ENCODE results near the gene TPST2.

The TPST2 gene

GRCh38 chr22:26553056-26553752, 36.7 kb downstream of the TPST2 start:
- DNase-seq, result peak; percentile 92

DNA sequence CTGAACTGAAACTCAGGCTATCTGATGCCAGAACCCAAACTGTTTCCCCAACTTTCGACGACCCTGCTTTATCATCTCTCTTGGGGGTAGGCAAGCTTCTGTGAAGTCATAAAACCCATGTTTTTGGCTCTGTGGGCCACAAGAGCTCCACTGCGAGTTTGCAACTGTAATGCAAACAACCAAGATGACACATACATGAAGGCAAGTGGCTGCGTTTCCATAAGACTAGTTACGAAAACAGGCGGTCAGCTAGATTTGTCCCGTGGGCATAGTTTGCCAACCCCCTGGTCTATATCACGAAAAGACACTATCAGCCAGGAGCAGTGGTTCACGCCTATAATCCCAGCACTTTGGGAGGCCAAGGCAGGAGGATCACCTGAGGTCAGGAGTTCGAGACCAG, 37.5 kb downstream of the TPST2 start:
- peak; percentile 66 for DNase-seq

GRCh38 chr22:26551568-26551967, 38.4 kb downstream of the TPST2 start:
- DNase-seq, result no peak

- DNase-seq, result peak; percentile 87
These were observed 39.4 kb downstream of the TPST2 start for GRCh38 chr22:26550498-26551033.

DNA sequence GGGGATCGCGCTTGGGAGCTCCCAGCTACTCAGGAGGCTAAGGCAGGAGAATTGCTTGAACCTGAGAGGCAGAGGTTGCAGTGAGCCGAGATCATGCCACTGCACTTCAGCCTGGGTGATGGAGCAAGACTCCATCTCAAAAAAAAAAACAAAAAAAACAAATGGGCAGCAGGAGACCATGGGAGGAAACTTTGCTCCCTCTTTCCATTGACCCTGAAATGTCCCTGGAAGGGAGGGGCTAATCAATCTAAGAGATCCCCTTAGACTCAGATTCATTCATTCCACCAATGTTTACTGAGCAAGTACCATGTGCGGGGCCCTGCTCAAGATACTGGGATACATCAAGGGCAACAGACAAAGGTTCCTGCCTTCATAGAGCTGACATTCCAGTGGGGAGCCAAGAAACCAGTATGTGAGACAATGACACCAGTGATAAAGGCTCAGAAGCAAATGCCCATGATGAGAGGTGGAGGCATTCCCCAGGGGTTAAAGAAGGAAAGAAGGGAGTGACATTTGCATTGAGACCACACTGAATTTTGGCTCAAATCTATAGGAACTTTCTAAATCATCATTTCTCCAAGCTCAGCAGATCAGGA, 39.9 kb downstream of the TPST2 start:
- no peak for DNase-seq

- no peak for DNase-seq
These were observed 40.9 kb downstream of the TPST2 start for GRCh38 chr22:26548984-26549383.

GRCh38 chr22:26548303-26548702, 41.6 kb downstream of the TPST2 start:
- DNase-seq, result no peak

- no peak for DNase-seq
These were observed 42.1 kb downstream of the TPST2 start for GRCh38 chr22:26547837-26548236.

DNA sequence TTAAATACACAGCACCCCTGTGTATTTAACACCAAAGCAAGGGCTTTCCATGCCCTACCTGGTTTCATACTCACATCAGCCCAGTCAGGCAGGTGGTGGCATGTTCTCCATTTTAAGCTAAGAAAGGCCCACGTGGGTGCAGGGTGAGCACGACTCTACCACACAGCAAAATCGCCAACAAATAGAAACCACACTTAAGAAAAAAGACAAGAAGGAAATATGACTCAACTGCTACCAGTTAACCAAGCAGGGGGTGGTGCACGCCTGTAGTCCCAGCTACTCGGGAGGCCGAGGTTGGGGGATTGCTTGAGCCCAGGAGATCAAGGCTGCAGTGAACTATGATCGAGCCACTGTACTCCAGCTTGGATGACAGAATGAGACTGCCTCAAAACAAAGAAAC, 42.5 kb downstream of the TPST2 start:
- no peak for DNase-seq

GRCh38 chr22:26546282-26546681, 43.6 kb downstream of the TPST2 start:
- no peak for DNase-seq

DNA sequence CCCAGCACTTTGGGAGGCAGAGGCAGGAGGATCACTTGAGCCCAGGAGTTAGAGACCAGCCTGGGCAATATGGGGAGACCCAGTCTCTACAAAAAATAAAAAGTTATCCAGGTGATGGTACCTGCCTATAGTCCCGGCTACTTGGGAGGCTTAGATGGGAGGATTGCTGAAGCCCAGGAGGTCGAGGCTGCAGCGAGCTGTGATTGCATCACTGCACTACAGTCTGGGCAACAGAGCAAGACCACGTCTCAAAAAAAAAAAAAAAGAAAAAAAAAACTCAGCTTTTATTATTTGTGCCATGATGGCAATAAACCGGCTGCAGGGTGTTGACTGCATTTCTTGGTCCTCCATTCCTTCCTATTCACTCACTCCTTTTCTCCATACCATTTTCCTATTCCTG, 44.1 kb downstream of the TPST2 start:
- no peak for DNase-seq

DNA sequence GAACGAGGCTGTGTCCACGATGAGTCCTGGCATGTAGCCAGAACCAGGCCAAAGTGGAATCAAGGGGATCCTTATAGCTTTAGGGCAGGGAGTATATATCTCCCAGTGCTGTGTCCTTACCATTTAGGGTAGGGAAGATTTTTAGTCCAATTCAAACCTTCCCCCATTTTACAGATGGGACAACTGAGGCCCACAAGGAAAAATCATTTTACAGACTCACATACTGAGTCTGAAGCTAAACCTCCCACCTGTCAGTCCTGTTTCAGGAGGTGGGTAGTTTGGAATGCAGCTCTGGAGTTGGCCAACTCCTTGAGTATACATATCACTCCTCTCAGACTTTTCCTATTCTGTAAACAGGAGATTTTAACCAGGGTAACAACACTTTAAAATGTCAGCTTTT, 44.5 kb downstream of the TPST2 start:
- DNase-seq, result no peak

DNA sequence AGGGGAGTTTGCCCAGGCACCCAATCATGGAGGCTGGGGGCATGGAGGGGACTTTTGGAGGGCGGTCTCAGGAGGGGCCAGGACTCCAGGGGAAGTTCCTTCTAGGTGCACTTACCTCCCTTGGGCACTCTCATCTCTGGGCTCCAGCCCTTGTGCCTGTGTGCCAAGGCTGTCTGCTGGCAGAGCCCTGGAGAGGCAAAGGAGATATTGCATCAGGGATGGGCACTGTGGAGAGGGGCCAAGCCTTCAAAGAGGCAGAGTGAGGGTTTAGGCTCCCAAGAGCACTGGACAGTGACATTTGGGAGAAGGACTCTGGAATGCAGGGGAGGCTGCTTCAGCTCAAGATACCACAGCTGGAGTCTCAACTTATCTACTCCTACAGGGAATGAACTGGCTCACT, 45.4 kb downstream of the TPST2 start:
- no peak for DNase-seq

DNA sequence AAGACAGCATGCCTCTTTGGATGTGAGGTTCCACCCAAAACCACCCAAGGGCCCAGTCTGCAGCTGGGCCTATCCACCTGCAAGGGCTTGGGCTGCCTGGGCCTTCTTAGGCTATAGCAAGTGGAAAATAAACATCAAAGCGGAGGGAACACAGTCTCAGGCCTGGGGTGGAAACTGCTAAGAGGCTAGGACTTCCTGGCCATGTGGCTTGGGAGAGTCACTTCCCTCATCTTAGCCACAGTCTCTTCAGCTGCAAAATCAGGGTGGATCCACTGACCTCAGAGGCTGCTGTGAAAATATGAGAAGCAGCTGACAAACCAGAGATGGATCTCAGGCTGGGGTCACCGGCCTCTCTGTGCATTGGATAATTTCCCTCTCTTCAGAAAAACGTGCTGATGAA, 47.1 kb downstream of the TPST2 start:
- DNase-seq, result no peak

- no peak for DNase-seq
These were observed 48.6 kb downstream of the TPST2 start for GRCh38 chr22:26541167-26541819.

- DNase-seq, result no peak
These were observed 49.8 kb downstream of the TPST2 start for GRCh38 chr22:26540119-26540518.

GRCh38 chr22:26536762-26537134, 53.2 kb downstream of the TPST2 start:
- DNase-seq, result no peak

GRCh38 chr22:26536056-26536761, 53.7 kb downstream of the TPST2 start:
- DNase-seq, result no peak

DNA sequence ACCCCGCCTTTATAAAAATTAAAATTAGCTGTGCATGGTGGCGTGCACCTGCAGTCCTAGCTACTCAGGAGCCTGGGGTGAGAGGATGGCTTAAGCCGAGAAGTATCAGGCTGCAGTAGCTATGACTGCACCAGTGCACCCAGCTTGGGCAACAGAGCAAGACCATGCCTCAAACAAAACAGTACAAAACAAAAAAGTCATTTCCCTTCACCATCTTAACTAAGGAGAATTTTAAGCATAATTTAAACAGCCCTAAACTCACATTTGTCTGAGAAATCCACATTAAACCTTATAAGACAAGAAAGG, 54.4 kb downstream of the TPST2 start:
- no peak for DNase-seq

- DNase-seq, result no peak
These were observed 54.9 kb downstream of the TPST2 start for GRCh38 chr22:26534874-26535602.

DNA sequence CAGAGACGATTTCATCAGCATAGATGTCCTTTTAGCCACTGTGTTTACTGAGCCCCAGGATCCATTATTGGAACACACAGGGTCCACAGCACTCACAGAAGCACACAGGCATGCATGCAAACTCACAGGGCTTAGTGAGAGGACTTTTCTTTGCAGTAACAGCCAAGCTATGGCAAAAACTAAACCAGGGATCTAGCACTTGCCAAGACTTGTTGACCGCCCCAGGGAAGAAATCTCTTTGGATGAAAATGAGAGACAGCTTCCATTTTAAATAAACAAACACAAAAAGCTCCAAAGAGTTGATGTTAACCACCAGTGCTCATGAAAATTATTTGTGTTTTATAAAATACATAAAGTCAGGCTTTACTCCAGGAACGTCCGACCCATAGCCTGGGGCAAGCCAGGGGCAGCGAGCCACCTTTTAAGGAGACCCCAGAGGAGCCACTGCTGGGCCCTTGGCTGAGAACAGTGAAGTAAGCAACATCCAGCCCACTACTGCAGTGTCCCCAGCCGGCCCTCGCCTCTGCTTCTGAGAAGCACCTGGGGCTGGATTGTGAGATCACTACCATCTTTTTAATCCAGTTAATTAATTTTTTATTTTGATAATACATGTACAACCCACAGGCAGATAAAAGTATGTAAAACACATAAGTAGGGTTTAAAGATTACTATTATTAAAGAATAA, 55.6 kb downstream of the TPST2 start:
- no peak for DNase-seq

DNA sequence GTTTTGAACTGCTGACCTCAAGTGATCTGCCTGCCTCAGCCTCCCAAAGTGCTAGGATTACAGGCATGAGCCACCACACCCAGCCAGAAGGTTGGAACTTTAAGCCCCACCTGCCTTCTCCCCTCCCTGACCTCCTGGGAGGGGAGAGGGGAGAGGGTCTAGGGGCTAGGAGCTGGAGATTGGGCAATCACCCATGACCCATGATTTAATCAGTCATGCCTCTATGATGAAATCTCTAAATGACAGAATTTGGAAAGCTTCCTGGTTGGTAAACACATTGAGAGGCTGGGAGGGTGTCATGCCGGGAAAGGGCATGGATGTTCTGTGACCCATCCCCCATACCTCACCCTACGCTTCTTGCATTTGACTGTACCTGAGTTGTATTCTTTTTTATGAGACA, 60.6 kb downstream of the TPST2 start:
- no peak for DNase-seq

Measured in fibroblast of skin of right biceps (primary cell).